Measurements from ENCODE around the gene PACSIN1. TPM values are rescaled to one million over a fixed set of nuclear protein-coding genes. Genes with fewer than 3 reads are reported as not detected.

Gene PACSIN1
- total and polyA plus RNA-seq, 9 donors, result 0.08 to 0.55 (median 0.45) TPM; not detected in 2

DNA sequence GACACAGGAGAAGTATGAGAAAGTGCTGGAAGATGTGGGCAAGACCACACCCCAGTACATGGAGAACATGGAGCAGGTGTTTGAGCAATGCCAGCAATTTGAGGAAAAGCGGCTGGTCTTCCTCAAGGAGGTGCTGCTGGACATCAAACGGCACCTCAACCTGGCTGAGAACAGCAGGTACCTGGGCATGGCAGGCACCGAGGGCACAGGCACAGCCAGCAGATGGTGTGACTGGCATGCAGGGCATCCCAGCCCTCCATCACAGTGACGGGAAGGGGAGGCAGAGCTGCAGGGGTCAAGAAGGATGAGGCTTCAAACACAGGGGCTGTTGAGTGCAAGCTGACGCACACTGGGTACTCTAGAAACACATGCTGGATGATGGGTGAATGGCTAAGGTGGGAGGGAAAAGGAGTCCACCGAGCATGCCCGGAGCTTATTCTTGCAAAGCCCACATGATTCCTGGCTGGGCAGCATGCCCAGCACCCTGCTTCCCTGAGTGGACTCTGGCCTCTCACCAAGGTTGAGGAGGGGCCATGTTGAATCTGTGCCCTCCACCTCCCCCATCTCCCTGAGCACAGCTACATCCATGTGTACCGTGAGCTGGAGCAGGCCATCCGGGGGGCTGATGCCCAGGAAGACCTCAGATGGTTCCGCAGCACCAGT is 63.9 kb downstream of the PACSIN1 start:
- Histone ChIP-seq H3K4me3 (no peak overlapping the region), H3K9me3 (no peaks in the 10 kb centered on the region), H3K27me3 (no peaks in the 10 kb centered on the region), H3K4me1 (ENCODE audit: insufficient read depth) (no peaks in the 10 kb centered on the region), H3K36me3 (no peaks in the 10 kb centered on the region), H3K27ac (no peak overlapping the region)
- intact Hi-C loops (cut with DNase I), result loop anchor here (5.0 kb wide), 2 partner anchors 73 to 78 kb away; no protein-coding TSS in a partner anchor
- 59 to 73% (median 60%) methylated on average over 10 of the region's 10 CpGs for WGBS, 3 donors
- no peak for DNase-seq
- TF ChIP-seq, protein P1, sequence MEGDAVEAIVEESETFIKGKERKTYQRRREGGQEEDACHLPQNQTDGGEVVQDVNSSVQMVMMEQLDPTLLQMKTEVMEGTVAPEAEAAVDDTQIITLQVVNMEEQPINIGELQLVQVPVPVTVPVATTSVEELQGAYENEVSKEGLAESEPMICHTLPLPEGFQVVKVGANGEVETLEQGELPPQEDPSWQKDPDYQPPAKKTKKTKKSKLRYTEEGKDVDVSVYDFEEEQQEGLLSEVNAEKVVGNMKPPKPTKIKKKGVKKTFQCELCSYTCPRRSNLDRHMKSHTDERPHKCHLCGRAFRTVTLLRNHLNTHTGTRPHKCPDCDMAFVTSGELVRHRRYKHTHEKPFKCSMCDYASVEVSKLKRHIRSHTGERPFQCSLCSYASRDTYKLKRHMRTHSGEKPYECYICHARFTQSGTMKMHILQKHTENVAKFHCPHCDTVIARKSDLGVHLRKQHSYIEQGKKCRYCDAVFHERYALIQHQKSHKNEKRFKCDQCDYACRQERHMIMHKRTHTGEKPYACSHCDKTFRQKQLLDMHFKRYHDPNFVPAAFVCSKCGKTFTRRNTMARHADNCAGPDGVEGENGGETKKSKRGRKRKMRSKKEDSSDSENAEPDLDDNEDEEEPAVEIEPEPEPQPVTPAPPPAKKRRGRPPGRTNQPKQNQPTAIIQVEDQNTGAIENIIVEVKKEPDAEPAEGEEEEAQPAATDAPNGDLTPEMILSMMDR (IDR thresholded peaks at IDR 0.05), result no peak
- TF ChIP-seq EP300 (IDR thresholded peaks at IDR 0.05) (no peak), POLR2A (IDR thresholded peaks at IDR 0.05) (no peak)

GRCh38 chr6:34530753-34531365 is 65.0 kb downstream of the PACSIN1 start:
- TF ChIP-seq POLR2A (IDR thresholded peaks at IDR 0.05), result no peak
- TF ChIP-seq, protein P1 (IDR thresholded peaks at IDR 0.05), result no peak
- WGBS, 3 donors, result 90 to 94% (median 93%) methylated on average over 18 of the region's 18 CpGs
- Histone ChIP-seq H3K36me3 (no peaks in the 10 kb centered on the region), H3K4me3 (no peak overlapping the region), H3K9me3 (no peaks in the 10 kb centered on the region), H3K4me1 (ENCODE audit: insufficient read depth) (no peaks in the 10 kb centered on the region), H3K27ac (no peak overlapping the region), H3K27me3 (no peaks in the 10 kb centered on the region)
- intact Hi-C loops (cut with DNase I), result loop anchor here in 2 of 4 donors (5.0 kb wide), 2 partner anchors 71 to 76 kb away; no protein-coding TSS in a partner anchor
- DNase-seq, result no peak

GRCh38 chr6:34531580-34532201 is 65.8 kb downstream of the PACSIN1 start:
- no peaks in the 10 kb centered on the region for H3K36me3 ChIP-seq
- H3K27me3 ChIP-seq, result no peaks in the 10 kb centered on the region
- 66 to 87% (median 71%) methylated on average over 29 of the region's 29 CpGs for WGBS, 3 donors
- intact Hi-C loops (cut with DNase I), result loop anchor here in 2 of 4 donors (5.0 kb wide), 2 partner anchors 71 to 76 kb away; no protein-coding TSS in a partner anchor
- H3K9me3 ChIP-seq, result no peaks in the 10 kb centered on the region
- H3K4me1 ChIP-seq (ENCODE audit: insufficient read depth), result no peaks in the 10 kb centered on the region
- no peak overlapping the region for H3K27ac ChIP-seq
- TF ChIP-seq, protein P1 (IDR thresholded peaks at IDR 0.05), result peak in 1 of 3 donors; percentile 8
- TF ChIP-seq EP300 (IDR thresholded peaks at IDR 0.05), result no peak
- peak; percentile 73 to 90 (median 86) for DNase-seq
- H3K4me3 ChIP-seq, result no peak overlapping the region

- peak overlapping the region in 1 of 2 donors; percentile 5 for H3K27ac ChIP-seq
Measured at GRCh38 chr6:34532230-34532629, 66.4 kb downstream of the PACSIN1 start.

More at GRCh38 chr6:34532230-34532629, 66.4 kb downstream of the PACSIN1 start:
- Histone ChIP-seq H3K9me3 (no peaks in the 10 kb centered on the region), H3K4me3 (no peak overlapping the region), H3K4me1 (ENCODE audit: insufficient read depth) (no peaks in the 10 kb centered on the region), H3K36me3 (no peaks in the 10 kb centered on the region), H3K27me3 (no peaks in the 10 kb centered on the region)
- 31 to 48% (median 35%) methylated on average over 15 of the region's 15 CpGs for WGBS, 3 donors
- intact Hi-C loops (cut with DNase I), result loop anchor here in 2 of 4 donors (5.0 kb wide), 2 partner anchors 70 to 75 kb away; no protein-coding TSS in a partner anchor
- peak in 1 of 5 donors; percentile 51 for DNase-seq
- TF ChIP-seq POLR2A (IDR thresholded peaks at IDR 0.05), result no peak
- no peak for TF ChIP-seq EP300 (IDR thresholded peaks at IDR 0.05)
- TF ChIP-seq, protein P1 (IDR thresholded peaks at IDR 0.05), result no peak
